Measurements from ENCODE around the gene PTPN9. TPM values are rescaled to one million over a fixed set of nuclear protein-coding genes. Genes with fewer than 3 reads are reported as not detected.
A peak's percentile ranks its signal among the peaks of the same experiment; 100 is the strongest.
"Not testable (repeated sequence)": the region's sequence is repeated elsewhere in the genome, so short reads cannot be mapped to it uniquely, and the experiment has no call there.

PTPN9 gene
- total RNA-seq, 1 donor from 2014 or later, result 29.3 TPM

DNA sequence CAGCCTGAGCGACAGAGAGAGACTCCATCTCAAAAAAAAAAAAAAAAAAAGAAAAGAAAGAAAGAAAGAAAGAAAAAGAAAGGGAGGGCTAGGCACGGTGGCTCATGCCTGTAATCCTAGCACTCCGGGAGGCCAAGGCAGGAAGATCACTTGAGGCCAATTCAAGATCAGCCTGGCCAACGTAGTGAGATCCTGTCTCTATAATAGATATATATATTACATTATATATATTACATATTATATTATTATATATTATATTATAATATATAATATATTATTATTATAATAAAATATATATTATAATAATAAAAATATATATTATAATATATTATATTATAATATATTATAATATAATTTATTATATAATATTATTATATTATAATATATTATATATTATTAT lies 48.9 kb downstream of the PTPN9 start:
- DNase-seq, result no peak

GRCh38 chr15:75525756-75526155 lies 53.4 kb downstream of the PTPN9 start:
- DNase-seq, result not testable (repeated sequence)

GRCh38 chr15:75523011-75523410 lies 56.1 kb downstream of the PTPN9 start:
- no peak for DNase-seq

GRCh38 chr15:75517233-75517632 lies 61.9 kb downstream of the PTPN9 start:
- DNase-seq, result no peak

DNA sequence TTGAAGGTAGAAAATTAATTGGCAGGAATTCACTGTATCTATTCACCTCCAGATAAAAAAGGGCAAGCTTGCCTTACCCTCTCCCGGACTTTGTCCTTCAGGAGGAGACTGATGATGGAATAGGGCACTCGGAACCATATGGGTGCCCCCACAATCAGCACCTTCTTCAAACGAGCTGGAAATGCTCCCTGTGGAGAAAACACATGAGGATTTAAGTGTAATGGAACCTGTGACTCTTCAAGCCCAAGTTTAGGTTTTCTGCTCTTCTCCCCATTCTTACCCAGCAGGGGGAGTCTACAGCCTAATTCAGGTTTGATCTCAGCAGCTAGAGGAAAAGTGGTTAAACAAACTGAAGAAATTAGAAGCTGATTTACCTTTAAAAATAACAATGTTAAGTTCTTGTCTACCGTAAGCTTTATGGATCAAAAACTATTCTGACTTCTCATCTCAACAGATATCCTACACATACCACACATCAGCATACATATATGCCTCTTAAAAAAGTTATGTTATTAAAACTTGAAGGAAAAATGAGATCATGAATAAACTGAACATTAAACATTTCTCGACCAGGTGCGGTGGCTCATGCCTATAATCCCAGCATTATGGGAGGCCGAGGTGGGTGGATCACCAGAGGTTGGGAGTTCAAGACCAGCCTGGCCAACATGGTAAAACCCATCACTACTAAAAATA lies 70.1 kb downstream of the PTPN9 start:
- DNase-seq, result no peak

GRCh38 chr15:75502360-75502759 lies 76.8 kb downstream of the PTPN9 start:
- no peak for DNase-seq

- no peak for DNase-seq
Observed at GRCh38 chr15:75493732-75494131, 85.4 kb downstream of the PTPN9 start.

- DNase-seq, result no peak
Observed at GRCh38 chr15:75483961-75484360, 95.2 kb downstream of the PTPN9 start.

DNA sequence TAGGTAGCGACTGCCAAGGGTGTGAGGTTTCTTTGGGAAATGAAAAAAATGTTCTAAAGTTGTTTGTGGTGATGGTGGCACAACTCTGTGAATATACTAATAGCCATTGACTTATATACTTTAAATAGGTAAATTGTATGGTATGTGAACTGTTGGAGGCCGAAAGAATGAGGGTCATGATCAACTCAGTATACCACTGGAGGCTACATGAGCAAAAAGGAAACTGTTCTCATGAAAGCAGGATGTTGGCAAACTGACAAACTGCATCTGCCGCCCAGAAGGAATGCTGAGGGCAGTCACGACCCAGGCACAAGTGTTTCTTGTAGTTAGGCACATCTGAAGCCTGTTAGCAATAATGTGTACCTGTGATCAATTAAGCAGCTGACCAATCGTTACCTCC lies 95.6 kb downstream of the PTPN9 start:
- not testable (repeated sequence) for DNase-seq

DNA sequence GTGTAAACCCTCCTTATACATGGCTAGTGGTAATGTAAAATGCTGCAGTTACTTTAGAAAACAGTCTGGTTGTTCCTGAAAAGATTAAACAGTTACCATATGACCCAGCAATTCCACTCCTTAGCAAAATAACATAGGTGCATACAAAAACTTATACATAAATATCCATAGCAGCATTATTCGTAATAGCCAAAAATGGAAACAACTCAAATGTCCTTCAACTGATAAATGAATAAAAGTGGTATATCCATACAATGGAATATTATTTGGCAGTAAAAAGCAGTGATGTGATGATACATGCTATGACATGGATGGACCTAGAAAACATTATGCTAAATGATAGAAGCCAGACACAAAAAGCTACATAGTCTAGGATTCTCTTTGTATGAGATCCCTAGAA lies 96.0 kb downstream of the PTPN9 start:
- no peak for DNase-seq

DNA sequence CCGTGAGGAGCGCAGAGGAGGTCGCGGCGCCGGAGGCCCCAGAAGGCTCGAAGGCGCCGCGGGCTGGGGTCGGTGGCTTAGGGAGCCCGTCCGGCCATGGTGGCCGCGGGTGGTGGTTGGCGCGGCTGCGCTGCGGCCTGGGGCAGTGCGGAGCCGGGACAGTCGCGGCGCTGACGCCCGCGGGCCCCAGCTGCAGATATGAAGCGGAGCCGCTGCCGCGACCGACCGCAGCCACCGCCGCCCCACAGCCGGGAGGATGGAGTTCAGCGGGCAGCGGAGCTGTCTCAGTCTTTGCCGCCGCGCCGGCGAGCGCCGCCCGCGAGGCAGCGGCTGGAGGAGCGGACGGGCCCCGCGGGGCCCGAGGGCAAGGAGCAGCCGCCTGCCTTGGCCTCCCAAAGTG lies 98.7 kb downstream of the PTPN9 start:
- DNase-seq, result not testable (repeated sequence)

GRCh38 chr15:75479670-75480069 lies 99.4 kb downstream of the PTPN9 start:
- no peak for DNase-seq

DNA sequence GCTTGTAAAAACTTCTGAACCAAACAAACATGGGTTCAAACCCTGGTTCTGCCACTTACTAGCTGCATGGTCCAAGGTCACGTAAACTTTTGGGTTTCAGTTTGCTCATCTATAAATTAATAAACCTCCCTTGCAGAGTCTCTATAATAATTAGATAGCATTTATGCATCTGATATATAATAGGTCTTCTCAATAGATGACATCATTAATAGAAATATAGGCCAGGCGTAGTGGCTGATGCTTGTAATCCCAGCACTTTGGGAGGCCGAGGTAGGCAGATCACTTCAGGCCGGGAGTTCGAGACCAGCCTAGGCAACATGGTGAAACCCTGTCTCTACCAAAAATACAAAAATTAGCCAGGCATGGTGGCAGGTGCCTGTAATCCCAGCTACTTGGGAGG lies 102.0 kb downstream of the PTPN9 start:
- DNase-seq, result not testable (repeated sequence)

DNA sequence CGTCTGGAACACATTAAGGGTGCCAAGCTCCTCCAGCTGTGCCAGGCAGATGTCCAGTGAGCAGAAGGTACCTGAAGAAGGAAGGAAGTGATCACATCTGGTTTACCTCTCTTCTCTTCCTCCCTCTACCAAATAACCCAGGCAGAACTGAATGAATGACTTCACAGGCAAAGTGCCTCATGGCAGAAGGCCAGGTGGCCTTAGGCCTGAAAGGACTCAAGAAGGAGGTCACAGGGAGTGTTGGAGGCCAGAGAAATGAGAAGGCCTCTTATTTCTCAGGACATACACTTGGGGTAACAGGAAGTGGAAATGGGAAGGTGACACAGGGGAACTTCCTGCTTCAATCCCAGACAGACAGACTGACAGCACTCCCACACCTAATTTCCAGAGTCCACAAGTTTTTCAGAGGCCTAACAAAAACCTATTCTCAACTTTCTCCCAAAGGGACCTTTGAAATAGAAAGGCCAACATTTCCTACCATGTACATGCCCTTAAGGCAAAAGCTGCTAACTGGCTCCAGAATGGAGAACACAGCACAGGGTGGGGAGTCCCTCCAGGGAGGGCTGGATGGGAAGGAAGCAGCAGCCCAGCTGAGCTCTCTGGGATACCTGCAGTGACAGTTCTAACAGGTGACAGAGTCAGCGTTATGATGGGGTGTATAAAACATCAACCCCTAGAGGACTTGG lies 110.1 kb downstream of the PTPN9 start:
- no peak for DNase-seq

GRCh38 chr15:75460646-75461045 lies 118.5 kb downstream of the PTPN9 start:
- DNase-seq, result no peak

DNA sequence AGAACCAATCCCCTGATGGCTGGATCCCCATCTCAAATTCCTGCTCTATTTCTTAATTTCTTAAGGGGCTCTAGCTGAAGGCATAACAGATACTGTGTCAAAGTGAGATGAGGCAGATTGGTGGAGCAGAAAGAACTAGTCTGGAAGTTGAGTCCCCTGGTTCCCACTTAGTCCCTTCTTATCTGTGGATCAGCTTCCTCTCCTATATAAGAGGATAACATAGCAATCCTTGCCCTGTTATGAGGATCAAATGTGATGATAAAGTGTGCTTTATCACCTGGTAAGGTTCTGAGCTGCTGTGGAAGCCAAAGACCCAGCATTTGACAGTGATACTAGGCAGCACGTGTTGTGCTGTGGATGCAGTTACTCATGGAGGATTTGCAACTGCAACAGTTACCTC lies 119.5 kb downstream of the PTPN9 start:
- DNase-seq, result no peak

GRCh38 chr15:75456710-75457109 lies 122.4 kb downstream of the PTPN9 start:
- DNase-seq, result no peak

GRCh38 chr15:75455982-75456531 lies 123.1 kb downstream of the PTPN9 start:
- DNase-seq, result peak; percentile 71

GRCh38 chr15:75455424-75455981 lies 123.6 kb downstream of the PTPN9 start:
- peak; percentile 83 for DNase-seq

DNA sequence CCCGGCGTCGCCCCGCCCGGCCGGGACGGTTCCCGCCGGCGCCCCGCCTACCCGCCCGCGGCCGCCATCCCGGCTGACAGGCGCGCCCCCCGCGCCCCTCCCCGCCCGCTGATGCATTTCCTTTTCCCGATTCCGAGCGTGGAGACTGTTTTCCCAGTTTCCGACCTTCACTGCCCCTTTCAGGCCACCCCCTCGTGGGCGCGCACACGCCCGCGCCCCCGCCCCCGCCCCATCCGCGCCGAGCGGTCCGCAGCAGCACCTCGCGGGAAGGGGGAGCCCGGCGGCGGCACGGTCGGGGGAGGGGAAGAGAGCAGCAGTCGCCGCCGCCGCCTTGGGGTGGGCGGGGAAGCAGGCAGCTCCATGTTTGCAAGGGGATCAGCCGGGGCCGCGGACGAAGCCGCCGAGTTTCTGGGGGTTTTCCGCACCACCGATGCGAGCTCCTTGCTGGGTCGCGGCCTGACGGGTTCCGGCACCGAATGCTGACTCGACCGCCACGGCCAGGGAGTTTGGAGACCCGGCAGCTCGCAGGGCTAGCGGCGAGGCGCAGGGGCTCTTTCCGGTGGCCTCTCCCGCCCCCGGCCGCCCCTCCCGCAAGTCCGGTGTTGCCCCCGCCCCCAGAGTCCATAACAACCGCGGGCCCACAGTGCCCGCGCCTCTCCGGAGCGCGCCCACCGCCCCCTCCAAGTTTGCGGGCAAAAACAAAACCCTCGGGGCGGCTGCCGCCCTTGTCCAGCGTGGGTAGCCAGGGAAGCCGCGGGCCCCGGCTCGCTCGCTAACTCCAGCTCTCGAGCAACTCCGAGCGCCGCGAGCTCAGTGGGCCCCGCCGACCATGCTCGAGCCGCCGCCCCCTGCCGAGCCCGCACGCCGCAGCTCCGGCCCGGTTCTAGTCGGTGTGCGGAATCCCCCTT lies 124.4 kb downstream of the PTPN9 start:
- DNase-seq, result peak; percentile 83

- DNase-seq, result peak; percentile 98
Observed at GRCh38 chr15:75453703-75454470, 125.2 kb downstream of the PTPN9 start.

Data from occipital lobe (tissue), 2 donors.